ENCODE data around the gene CBS. TPM values are rescaled to one million over a fixed set of nuclear protein-coding genes. Genes with fewer than 3 reads are reported as not detected.
"Not testable (repeated sequence)": the region's sequence is repeated elsewhere in the genome, so short reads cannot be mapped to it uniquely, and the experiment has no call there.

CBS gene
- total RNA-seq, 1 experiment from 2014 or later = 34.2 TPM

DNA sequence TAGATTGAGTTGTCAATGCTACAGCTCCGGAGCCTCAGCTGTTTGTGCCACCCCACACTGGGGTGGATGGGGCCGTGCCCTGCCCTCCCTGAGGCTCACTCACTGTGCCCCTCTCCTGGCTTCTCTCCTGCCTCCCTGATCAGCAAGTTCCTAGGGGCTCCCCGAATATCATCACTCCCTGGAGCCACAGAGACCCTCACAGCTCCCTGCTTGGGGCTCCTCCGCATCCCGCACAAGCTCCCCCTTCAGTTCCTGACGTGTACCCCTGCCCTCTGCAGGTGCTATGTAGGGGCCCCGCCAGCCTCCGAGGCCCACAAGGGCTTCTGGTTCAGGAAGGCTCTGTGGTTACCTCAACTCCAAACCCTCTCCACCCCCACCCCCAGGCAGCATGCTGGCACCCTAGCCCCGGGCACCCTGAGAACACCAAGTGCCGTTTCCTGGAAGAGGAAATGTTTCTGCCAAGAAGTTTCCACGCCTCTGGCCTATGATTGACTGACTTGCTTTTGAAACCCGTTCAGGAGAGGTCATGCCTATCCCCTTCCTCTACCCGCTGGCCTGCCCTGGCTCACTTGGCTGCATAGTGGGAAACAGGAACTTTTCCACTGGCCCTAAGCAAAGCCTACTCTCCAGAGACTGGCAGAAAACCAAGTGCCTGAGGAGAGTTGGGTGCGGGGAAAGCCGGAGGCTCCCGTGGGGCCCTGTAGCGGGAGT, 30.3 kb downstream of the CBS start:
- H3K27ac ChIP-seq; H3K4me1 ChIP-seq (replicated peaks); DNase-seq (ENCODE audit: low read depth in 1 of 2, low spot score in 2 of 2); H3K9me3 ChIP-seq (replicated peaks); H3K27me3 ChIP-seq (replicated peaks); H3K36me3 ChIP-seq; H3K4me3 ChIP-seq: not testable (repeated sequence)

DNA sequence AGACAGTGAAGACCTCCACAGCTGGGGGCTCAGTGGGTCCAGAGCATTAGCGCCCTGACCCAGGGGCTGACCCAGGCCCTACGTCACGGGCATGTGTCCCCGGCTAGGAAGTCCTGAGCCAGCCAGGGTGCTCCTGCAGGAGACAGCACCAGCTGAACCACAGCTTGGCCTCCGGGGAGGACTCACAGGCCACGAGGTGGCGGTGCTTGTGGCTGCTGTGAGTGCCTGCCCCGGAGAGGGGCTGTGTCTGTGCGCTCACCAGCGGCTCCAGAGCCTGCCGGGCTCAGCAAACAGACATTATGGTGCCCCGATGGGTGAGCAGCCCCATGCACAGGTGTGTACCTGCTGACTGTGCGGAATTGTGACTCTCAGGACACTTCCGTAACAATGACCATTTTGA, 31.1 kb downstream of the CBS start:
- not testable (repeated sequence) for H3K27me3 ChIP-seq (replicated peaks); H3K27ac ChIP-seq; H3K4me3 ChIP-seq; DNase-seq (ENCODE audit: low read depth in 1 of 2, low spot score in 2 of 2); H3K36me3 ChIP-seq; H3K9me3 ChIP-seq (replicated peaks); H3K4me1 ChIP-seq (replicated peaks)

DNA sequence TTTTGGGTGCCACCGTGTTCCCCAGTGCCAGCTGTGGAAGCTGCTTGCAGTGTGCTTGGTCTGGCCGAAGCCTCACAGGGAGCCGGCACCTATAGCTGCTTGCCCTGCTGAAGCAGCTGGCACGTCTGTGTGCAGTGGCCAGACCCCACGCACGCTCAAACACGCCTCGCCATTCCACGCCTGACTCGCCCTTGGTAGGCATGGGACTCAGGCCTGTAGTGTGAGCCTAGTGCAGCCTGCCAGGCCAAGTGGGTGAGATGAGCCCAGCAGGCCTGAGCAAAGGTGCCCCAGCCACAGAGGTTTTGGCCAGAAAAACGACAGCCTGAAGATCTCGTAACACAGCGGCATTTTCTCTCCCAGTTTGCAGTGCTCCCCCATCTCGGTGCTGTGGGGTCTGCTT, 32.3 kb downstream of the CBS start:
- H3K4me3 ChIP-seq; H3K27me3 ChIP-seq (replicated peaks); H3K9me3 ChIP-seq (replicated peaks); H3K4me1 ChIP-seq (replicated peaks); H3K36me3 ChIP-seq; DNase-seq (ENCODE audit: low read depth in 1 of 2, low spot score in 2 of 2); H3K27ac ChIP-seq: not testable (repeated sequence)

DNA sequence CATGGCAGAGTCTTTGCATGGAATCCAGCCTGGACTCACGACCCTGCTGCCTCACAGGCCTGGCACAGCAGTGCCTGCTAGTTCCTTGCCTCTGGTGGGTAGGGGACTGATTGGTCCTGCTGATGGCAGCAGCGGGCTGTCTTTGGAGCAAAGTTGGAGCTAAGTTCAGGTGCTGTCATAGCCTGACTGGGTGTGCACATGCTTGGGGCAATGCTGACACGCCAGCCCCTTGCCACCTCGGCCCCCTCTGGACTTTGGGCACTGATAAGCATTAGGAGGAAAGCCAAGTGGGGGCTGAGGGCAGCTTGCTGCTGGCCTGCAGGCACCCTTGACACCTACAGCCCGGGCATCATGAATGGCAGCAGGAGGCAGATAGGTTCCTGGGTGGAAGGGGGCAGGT, 33.5 kb downstream of the CBS start:
- not testable (repeated sequence) for DNase-seq (ENCODE audit: low read depth in 1 of 2, low spot score in 2 of 2); H3K36me3 ChIP-seq; H3K9me3 ChIP-seq (replicated peaks); H3K4me1 ChIP-seq (replicated peaks); H3K27me3 ChIP-seq (replicated peaks); H3K27ac ChIP-seq; H3K4me3 ChIP-seq

DNA sequence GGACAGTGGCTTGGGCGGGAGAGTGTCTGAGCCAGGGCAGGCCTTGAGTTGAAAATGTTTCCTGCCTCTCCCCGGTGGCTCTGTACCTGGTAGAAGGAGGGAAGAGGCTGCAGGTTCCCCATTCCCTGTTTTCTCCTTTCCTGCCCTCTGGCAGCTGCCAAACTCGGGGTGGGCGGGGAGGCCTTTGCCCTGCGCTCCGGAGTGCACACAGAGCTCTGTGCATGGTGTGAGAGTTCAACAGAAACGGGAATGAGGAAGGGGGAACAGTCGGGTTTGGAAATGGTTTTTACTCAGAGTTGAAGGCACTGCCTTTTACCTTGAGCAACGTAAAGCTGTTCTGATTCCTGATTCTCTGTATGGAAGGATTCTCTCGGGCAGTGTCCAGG, 37.0 kb downstream of the CBS start:
- not testable (repeated sequence) for H3K4me3 ChIP-seq; H3K36me3 ChIP-seq; H3K27ac ChIP-seq; H3K27me3 ChIP-seq (replicated peaks); DNase-seq (ENCODE audit: low read depth in 1 of 2, low spot score in 2 of 2); H3K9me3 ChIP-seq (replicated peaks)
- peaks cover 14% of the 10 kb centered on the region for H3K4me1 ChIP-seq (replicated peaks)

DNA sequence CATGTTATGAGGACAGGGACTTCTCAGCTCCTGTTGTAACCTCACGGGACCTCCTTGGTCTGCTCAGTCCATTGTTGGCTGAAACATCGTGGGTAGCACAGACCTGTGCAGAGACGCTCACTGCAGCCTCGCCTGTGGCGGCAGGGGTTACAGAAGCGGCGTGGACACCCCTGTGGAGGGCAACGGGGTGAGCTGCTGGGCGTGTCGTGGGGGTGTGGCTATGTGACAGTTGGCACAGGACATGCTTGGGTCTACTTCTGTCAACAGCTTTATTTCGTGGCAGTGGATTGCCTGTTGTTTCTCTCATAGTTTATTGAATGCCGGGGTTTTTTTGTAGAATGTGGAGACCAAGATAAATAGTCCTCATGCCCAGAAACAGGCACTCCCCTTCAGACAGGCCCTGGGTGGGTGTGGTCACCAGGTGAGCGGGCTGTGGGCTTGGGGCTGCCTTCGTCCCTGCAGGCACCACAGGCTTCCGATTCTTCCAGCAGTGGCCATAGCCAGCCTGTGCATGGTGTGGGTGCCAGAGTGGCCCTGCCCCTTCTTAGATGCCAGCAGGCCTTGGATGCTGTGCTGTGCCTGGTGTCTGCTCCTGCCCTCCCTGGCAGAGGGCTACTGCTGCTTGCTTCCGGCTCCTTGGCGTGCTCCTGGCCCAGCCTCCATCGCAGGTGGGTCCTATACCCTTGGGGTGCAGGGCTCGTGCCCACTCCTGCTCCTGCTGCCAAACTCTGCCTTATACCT, 37.5 kb downstream of the CBS start:
- DNase-seq (ENCODE audit: low read depth in 1 of 2, low spot score in 2 of 2); H3K9me3 ChIP-seq (replicated peaks); H3K27ac ChIP-seq; H3K36me3 ChIP-seq; H3K27me3 ChIP-seq (replicated peaks); H3K4me3 ChIP-seq: not testable (repeated sequence)
- H3K4me1 ChIP-seq (replicated peaks) = peaks cover 20% of the 10 kb centered on the region

DNA sequence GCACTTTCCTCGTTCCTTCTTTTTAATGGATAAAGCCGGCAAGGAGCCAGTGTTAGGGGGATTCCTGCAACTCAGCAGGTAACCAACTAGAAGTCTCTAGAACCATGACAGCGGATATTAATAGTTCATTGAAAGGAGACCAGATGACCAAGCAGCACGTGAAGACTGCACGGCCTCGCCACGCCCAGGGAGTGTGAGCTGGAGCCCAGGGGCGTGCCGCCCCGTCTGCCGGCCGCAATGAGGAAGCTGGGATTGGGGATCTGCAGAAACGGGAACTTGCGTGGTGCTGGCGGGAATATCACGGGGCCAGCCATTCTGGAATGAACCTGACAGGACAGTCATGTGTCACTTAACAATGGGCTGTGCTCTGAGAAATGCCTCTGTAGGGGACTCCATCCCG, 38.7 kb downstream of the CBS start:
- peaks cover 22% of the 10 kb centered on the region for H3K4me1 ChIP-seq (replicated peaks)
- not testable (repeated sequence) for H3K27me3 ChIP-seq (replicated peaks)

DNA sequence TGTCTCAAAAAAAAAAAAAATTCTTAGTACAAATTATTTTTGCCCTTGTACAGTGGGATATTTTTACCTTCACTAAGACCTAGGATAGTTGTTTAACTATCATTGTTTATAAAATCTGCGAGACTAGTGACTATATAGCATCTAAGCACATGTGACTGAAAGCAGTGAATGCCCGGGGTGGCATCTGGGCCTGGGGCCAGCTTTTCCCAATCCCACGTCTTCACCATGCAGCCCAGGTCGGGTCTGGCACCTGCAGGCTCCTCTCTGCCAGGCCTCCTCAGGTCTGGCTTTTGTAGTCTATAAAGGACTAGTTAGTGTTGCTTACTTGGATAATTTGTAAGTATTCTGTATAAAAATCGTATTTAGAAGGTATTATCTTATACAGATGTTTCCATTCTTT, 40.8 kb downstream of the CBS start:
- Histone ChIP-seq H3K4me1 (replicated peaks) (peaks cover 22% of the 10 kb centered on the region), H3K27me3 (replicated peaks) (no peaks in the 10 kb centered on the region), H3K36me3 (peaks cover 25% of the 10 kb centered on the region), H3K27ac (no peak overlapping the region), H3K4me3 (no peak overlapping the region), H3K9me3 (replicated peaks) (no peaks in the 10 kb centered on the region)
- no peak for DNase-seq (ENCODE audit: low read depth in 1 of 2, low spot score in 2 of 2)

More for the DNA sequence above, 38.7 kb downstream of the CBS start:
- not testable (repeated sequence) for H3K27ac ChIP-seq; H3K36me3 ChIP-seq; H3K4me3 ChIP-seq; DNase-seq (ENCODE audit: low read depth in 1 of 2, low spot score in 2 of 2); H3K9me3 ChIP-seq (replicated peaks)

DNA sequence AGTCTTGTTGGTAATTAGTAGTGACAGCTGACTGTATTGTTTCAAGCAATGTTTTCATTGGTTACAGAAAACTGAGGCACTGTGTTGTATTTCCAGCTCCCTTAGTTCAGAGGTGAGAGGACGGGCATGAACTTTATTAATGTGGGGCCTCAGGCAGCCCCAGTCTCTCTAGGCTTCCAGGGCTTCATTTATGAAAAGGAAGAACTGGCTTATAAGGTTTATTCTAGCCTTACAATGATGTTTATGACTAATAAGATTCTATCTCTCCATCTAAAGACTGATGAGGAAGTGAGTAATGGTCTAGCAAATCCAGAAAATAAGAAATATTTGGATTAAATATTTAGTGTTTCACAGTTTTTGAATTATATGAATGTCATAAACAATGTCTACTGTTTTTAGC, 41.5 kb downstream of the CBS start:
- H3K9me3 ChIP-seq (replicated peaks) = no peaks in the 10 kb centered on the region
- no peaks in the 10 kb centered on the region for H3K27me3 ChIP-seq (replicated peaks)
- H3K4me1 ChIP-seq (replicated peaks) = peaks cover 22% of the 10 kb centered on the region
- H3K4me3 ChIP-seq = no peak overlapping the region
- 0 out of 2 replicates have a peak overlapping the region, but pooled peaks have one; percentile 10 for H3K27ac ChIP-seq
- peaks cover 25% of the 10 kb centered on the region for H3K36me3 ChIP-seq
- peak in 1 of 2 experiments; percentile 37 for DNase-seq (ENCODE audit: low read depth in 1 of 2, low spot score in 2 of 2)

DNA sequence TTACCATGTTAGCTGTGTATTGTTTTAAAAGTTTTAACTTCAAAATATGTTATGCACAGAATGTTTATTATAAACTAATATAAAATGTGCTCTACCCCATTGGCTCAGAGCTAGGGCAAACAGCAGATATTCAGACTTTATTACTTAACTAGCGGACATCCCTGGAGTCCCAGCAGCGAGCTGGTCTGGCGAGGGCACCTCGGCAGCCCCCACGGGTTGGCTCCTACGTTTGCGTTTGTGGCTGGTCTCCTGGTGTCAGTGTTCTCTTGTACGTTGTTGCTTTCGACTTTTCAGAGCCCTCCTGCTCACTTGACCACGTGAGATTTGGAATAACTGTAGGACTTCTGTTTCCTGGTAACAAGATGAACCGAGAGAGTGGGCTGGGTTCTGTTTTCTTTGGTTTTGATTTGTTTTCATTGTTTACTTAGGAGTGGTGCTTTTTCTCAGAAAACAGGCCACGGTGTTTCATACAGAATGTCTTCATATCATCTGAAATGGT, 44.5 kb downstream of the CBS start:
- Histone ChIP-seq H3K27me3 (replicated peaks) (no peaks in the 10 kb centered on the region), H3K4me3 (no peak overlapping the region), H3K9me3 (replicated peaks) (no peaks in the 10 kb centered on the region), H3K36me3 (peaks cover 33% of the 10 kb centered on the region), H3K27ac (no peak overlapping the region), H3K4me1 (replicated peaks) (peaks cover 32% of the 10 kb centered on the region)
- no peak for DNase-seq (ENCODE audit: low read depth in 1 of 2, low spot score in 2 of 2)

DNA sequence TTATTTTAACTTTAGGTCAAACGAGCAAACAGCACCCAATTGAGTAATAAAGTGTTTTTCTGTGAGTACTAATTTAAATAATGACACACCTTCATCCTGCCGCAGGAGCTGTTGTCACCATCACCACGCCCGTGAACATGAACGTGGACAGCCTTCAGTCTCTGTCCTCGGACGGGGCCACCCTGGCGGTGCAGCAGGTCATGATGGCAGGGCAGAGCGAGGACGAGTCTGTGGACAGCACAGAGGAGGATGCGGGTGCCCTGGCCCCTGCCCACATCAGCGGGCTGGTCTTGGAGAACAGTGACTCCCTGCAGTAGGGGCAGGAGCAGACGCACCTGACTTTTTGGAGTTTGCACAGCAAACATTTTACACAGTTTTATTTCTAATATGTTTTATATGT, 45.9 kb downstream of the CBS start:
- H3K9me3 ChIP-seq (replicated peaks) = no peaks in the 10 kb centered on the region
- H3K27me3 ChIP-seq (replicated peaks) = no peaks in the 10 kb centered on the region
- peaks cover 41% of the 10 kb centered on the region for H3K4me1 ChIP-seq (replicated peaks)
- peaks cover 28% of the 10 kb centered on the region for H3K36me3 ChIP-seq
- H3K27ac ChIP-seq = no peak overlapping the region
- H3K4me3 ChIP-seq = no peak overlapping the region
- DNase-seq (ENCODE audit: low read depth in 1 of 2, low spot score in 2 of 2) = no peak

DNA sequence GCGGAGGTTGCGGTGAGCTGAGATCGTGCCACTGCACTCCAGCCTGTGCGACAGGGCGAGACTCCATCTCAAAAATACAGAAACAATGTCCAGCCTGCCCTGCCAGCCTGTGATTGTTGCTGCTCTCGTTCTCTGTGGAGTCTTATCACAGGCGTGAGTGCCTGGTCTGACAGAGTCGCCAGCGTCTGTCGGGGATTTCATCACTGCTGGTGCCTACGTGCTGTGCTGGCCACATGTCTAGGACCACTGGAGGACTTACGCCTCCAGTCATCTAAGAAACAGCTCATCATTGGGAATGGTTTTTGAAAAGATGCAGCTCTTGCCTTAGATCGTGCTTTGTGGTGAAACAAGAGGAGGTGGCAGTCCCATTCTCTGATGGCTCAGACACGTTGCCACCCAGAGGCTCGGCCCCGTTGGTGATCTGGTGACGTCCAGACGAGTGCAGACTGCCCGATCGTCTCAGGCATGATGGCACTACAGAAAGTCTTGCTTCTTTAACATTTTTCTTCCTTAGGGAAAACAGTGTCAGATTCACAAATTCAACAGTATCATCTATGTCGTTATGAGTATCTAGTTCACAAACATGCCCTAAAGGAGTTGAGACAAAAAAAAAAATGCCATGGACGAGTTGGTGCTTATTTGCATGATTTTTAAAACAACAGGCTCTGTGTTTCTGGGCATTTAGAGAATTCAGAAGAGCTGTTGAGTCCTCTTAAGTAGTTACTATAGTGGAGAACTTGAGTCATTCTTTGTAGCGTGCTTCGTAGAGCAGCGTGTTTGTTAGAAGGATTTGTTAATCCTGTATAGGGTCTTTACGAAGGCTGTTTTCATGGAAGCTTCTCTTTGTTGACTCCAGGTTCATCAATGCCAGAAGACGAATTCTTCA, 47.5 kb downstream of the CBS start:
- Histone ChIP-seq H3K27me3 (replicated peaks) (no peaks in the 10 kb centered on the region), H3K4me1 (replicated peaks) (peaks cover 28% of the 10 kb centered on the region), H3K27ac (no peak overlapping the region), H3K36me3 (peaks cover 38% of the 10 kb centered on the region), H3K4me3 (no peak overlapping the region), H3K9me3 (replicated peaks) (no peaks in the 10 kb centered on the region)
- no peak for DNase-seq (ENCODE audit: low read depth in 1 of 2, low spot score in 2 of 2)

DNA sequence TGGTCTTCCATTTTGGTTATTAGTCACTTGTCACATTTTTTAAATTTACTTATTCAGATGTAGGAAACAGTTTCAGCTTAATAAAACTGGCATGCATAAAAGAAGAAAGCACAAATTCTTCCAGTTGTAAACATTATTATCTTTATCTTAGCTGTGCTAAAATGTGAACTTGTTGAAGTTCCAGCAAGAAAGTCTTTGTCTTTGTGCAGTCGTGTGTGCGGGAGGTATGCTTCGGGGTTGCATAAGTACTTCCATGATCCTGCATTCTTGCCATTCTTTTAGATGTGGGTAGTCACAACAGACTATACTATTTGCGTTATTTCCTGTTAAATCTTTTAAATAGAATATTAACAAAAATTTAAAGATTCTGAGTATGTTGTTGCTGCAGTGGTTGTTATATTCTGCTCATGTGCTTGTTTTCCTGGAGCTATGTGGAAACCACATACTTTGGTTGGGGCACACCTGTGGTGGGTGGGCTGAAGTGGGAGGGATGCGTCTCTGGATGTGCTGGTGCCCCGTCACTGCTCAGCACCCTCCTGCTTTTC, 49.9 kb downstream of the CBS start:
- Histone ChIP-seq H3K9me3 (replicated peaks) (no peaks in the 10 kb centered on the region), H3K27ac (peak overlapping the region; percentile 86), H3K4me3 (no peak overlapping the region), H3K4me1 (replicated peaks) (peaks cover 26% of the 10 kb centered on the region), H3K36me3 (peaks cover 43% of the 10 kb centered on the region), H3K27me3 (replicated peaks) (no peaks in the 10 kb centered on the region)
- peak; percentile 74 to 86 for DNase-seq (ENCODE audit: low read depth in 1 of 2, low spot score in 2 of 2)
